ENCODE measurements around the gene TUBGCP2.
"Not testable (repeated sequence)": the region's sequence is repeated elsewhere in the genome, so short reads cannot be mapped to it uniquely, and the experiment has no call there.

The TUBGCP2 gene

GRCh38 chr10:133242611-133243356 lies 65.9 kb downstream of the TUBGCP2 start:
- DNase-seq: no peak

GRCh38 chr10:133241501-133242205 lies 67.0 kb downstream of the TUBGCP2 start:
- DNase-seq: no peak

- no peak for DNase-seq
Observed at GRCh38 chr10:133239990-133240389, 68.7 kb downstream of the TUBGCP2 start.

- DNase-seq: no peak
Observed at GRCh38 chr10:133238466-133238804, 70.2 kb downstream of the TUBGCP2 start.

- no peak for DNase-seq
Observed at GRCh38 chr10:133237588-133238465, 70.8 kb downstream of the TUBGCP2 start, which contains the start of gene VENTX. VENTX (plus strand) TSS chr10:133237855; CDS start chr10:133237915, 60 bp downstream.

- no peak for DNase-seq
Observed at GRCh38 chr10:133237241-133237587, 71.5 kb downstream of the TUBGCP2 start.

- no peak for DNase-seq
Observed at GRCh38 chr10:133236401-133237240, 72.1 kb downstream of the TUBGCP2 start.

GRCh38 chr10:133235932-133236331 lies 72.7 kb downstream of the TUBGCP2 start:
- DNase-seq: no peak

GRCh38 chr10:133235265-133235855 lies 73.3 kb downstream of the TUBGCP2 start:
- DNase-seq: no peak

GRCh38 chr10:133234796-133235195 lies 73.9 kb downstream of the TUBGCP2 start:
- DNase-seq: not testable (repeated sequence)

- DNase-seq: no peak
Observed at GRCh38 chr10:133231946-133232574, 76.6 kb downstream of the TUBGCP2 start.

- no peak for DNase-seq
Observed at GRCh38 chr10:133231244-133231945, 77.3 kb downstream of the TUBGCP2 start.

- no peak for DNase-seq
Observed at GRCh38 chr10:133230387-133231195, 78.1 kb downstream of the TUBGCP2 start.

- DNase-seq: no peak
Observed at GRCh38 chr10:133230044-133230361, 78.7 kb downstream of the TUBGCP2 start, which contains the start of gene UTF1. UTF1 (plus strand) TSS chr10:133230217; CDS start chr10:133230289, 72 bp downstream.

- no peak for DNase-seq
Observed at GRCh38 chr10:133229265-133230043, 79.2 kb downstream of the TUBGCP2 start.

Measured in NCI-H2081 treated with DMSO at 0.1 percent for 48 hours (cell line).